ENCODE measurements around the gene UNK.
A peak's percentile ranks its signal among the peaks of the same experiment; 100 is the strongest.

The UNK gene

GRCh38 chr17:75822119-75822799, 37.7 kb downstream of the UNK start:
- DNase-seq (ENCODE audit: low read depth), result no peak

- DNase-seq (ENCODE audit: low read depth), result no peak
Observed at GRCh38 chr17:75822800-75823166, 38.2 kb downstream of the UNK start.

GRCh38 chr17:75823257-75824041, 38.8 kb downstream of the UNK start:
- DNase-seq (ENCODE audit: low read depth), result no peak

GRCh38 chr17:75824050-75824552, 39.5 kb downstream of the UNK start:
- no peak for DNase-seq (ENCODE audit: low read depth)

GRCh38 chr17:75824666-75825065, 40.1 kb downstream of the UNK start:
- DNase-seq (ENCODE audit: low read depth), result no peak

GRCh38 chr17:75825149-75825552, 40.5 kb downstream of the UNK start:
- no peak for DNase-seq (ENCODE audit: low read depth)

- no peak for DNase-seq (ENCODE audit: low read depth)
Observed at GRCh38 chr17:75825748-75826370, 41.3 kb downstream of the UNK start.

GRCh38 chr17:75826561-75827307, 42.1 kb downstream of the UNK start:
- no peak for DNase-seq (ENCODE audit: low read depth)

- DNase-seq (ENCODE audit: low read depth), result peak; percentile 50
Observed at GRCh38 chr17:75827308-75828075, 42.9 kb downstream of the UNK start.

- no peak for DNase-seq (ENCODE audit: low read depth)
Observed at GRCh38 chr17:75828076-75828400, 43.4 kb downstream of the UNK start.

- DNase-seq (ENCODE audit: low read depth), result no peak
Observed at GRCh38 chr17:75828741-75829140, 44.1 kb downstream of the UNK start.

- no peak for DNase-seq (ENCODE audit: low read depth)
Observed at GRCh38 chr17:75829747-75830146, 45.1 kb downstream of the UNK start.

- DNase-seq (ENCODE audit: low read depth), result no peak
Observed at GRCh38 chr17:75830164-75831031, 45.8 kb downstream of the UNK start.

- DNase-seq (ENCODE audit: low read depth), result no peak
Observed at GRCh38 chr17:75831032-75831571, 46.5 kb downstream of the UNK start.

GRCh38 chr17:75832164-75832651, 47.6 kb downstream of the UNK start:
- peak; percentile 39 for DNase-seq (ENCODE audit: low read depth)

GRCh38 chr17:75832652-75833400, 48.2 kb downstream of the UNK start:
- DNase-seq (ENCODE audit: low read depth), result no peak

GRCh38 chr17:75834279-75834920, 49.8 kb downstream of the UNK start:
- DNase-seq (ENCODE audit: low read depth), result no peak

- DNase-seq (ENCODE audit: low read depth), result no peak
Observed at GRCh38 chr17:75834928-75835653, 50.5 kb downstream of the UNK start.

All from stimulated activated CD8-positive, alpha-beta memory T cell treated with anti-CD3 and anti-CD28 coated beads, Interleukin-12 subunit alpha, Interleukin-12 subunit beta, amount 100 ng/mL, for 4 hours (primary cell).